Measurements from ENCODE around the gene TESK2. TPM values are rescaled to one million over a fixed set of nuclear protein-coding genes. Genes with fewer than 3 reads are reported as not detected.

Gene TESK2
- polyA plus RNA-seq, 3 donors = 3.9 to 13.1 (median 4.1) TPM

DNA sequence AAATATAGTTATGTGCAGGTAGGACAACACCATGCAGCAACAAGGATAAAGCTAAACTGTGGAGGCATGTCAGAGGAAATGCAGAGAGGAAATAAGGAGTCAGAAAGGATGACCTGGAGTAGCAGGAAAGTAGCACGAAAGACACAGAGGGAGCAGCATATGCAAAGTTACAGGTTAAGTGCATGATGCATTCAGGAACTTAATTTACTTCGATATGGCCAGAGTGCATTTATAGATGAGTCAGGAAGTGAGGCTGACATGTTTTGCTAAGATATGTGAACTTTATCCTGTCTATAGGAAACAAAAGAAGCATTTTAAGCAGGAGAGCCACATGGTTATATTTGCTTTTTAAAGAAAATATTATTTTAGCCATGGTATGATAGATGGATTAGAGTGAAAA is 135.3 kb downstream of the TESK2 start:
- Mint-ChIP-seq H3K27ac (peak overlapping the region in 1 of 7 donors; percentile 31), H3K36me3 (peaks cover 2 to 9% of the 10 kb centered on the region in 2 donors), H3K4me1 (peaks cover 8% of the 10 kb centered on the region), H3K4me3 (no peak overlapping the region), H3K27me3 (ENCODE audit: low read depth in 3 of 3) (no peaks in the 10 kb centered on the region), H3K9me3 (no peaks in the 10 kb centered on the region)
- Histone ChIP-seq H2AFZ (ENCODE audit: insufficient read depth, low read depth, low read length, poor library complexity, severe bottlenecking) (no peak overlapping the region), H3K4me1 (ENCODE audit: control insufficient read depth in 1 of 2, insufficient read depth in 2 of 2, low read length in 2 of 2) (peaks cover 5 to 8% of the 10 kb centered on the region in 2 donors), H3K9ac (ENCODE audit: insufficient read depth, low read length, poor library complexity, severe bottlenecking) (no peak overlapping the region), H3K36me3 (replicated peaks in 1 of 2; ENCODE audit: control insufficient read depth in 1 of 2, insufficient read depth in 2 of 2, low read length in 2 of 2) (peaks cover 0 to 4% of the 10 kb centered on the region in 2 donors), H3K4me2 (replicated peaks; ENCODE audit: extremely low read depth, low read length, poor library complexity, severe bottlenecking) (no peak overlapping the region), H3K4me3 (replicated peaks in 1 of 3; ENCODE audit: low read depth in 2 of 3, low read length in 3 of 3) (no peak overlapping the region), H3K27ac (ENCODE audit: low read depth in 1 of 2, low read length in 2 of 2) (no peak overlapping the region), H3K9me3 (replicated peaks in 1 of 2; ENCODE audit: control insufficient read depth in 1 of 2, insufficient read depth in 1 of 2, low read length in 2 of 2) (no peaks in the 10 kb centered on the region), H3K27me3 (ENCODE audit: control insufficient read depth in 2 of 2, insufficient read depth in 2 of 2, low read length in 2 of 2) (no peaks in the 10 kb centered on the region), H3K79me2 (ENCODE audit: insufficient read depth, low read length) (no peaks in the 10 kb centered on the region), H4K20me1 (ENCODE audit: insufficient read depth, low read length) (no peaks in the 10 kb centered on the region)
- no peak for TF ChIP-seq CTCF (IDR thresholded peaks at IDR 0.05)
- intact Hi-C loops (cut with micrococcal nuclease) = no loop called here
- WGBS (ENCODE audit: insufficient coverage) = 18% methylated on average over 1 of the region's 2 CpGs
- DNase-seq = no peak

DNA sequence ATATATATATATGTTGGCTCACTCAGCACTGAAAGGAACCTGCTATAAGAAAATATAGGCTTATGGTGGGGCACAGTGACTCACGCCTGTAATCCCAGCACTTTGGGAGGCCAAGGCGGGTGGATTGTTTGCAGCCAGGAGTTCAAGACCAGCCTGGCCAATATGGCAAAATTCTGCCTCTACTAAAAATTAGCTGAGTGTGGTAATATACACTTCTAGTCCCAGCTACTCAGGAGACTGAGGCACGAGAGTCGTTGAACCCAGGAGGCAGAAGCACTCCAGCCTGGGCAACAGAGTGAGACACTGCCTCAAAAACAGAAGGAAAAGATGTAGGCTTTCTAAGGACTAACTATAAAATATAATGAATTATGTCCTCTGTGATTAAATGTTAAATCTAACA is 136.1 kb downstream of the TESK2 start:
- H3K4me3 Mint-ChIP-seq = no peak overlapping the region
- Histone ChIP-seq H3K9me3 (replicated peaks in 1 of 2; ENCODE audit: control insufficient read depth in 1 of 2, insufficient read depth in 1 of 2, low read length in 2 of 2) (no peaks in the 10 kb centered on the region), H3K4me3 (replicated peaks in 1 of 3; ENCODE audit: low read depth in 2 of 3, low read length in 3 of 3) (no peak overlapping the region), H3K36me3 (replicated peaks in 1 of 2; ENCODE audit: control insufficient read depth in 1 of 2, insufficient read depth in 2 of 2, low read length in 2 of 2) (peaks cover 0 to 4% of the 10 kb centered on the region in 2 donors), H3K79me2 (ENCODE audit: insufficient read depth, low read length) (no peaks in the 10 kb centered on the region), H2AFZ (ENCODE audit: insufficient read depth, low read depth, low read length, poor library complexity, severe bottlenecking) (no peak overlapping the region), H3K27me3 (ENCODE audit: control insufficient read depth in 2 of 2, insufficient read depth in 2 of 2, low read length in 2 of 2) (no peaks in the 10 kb centered on the region), H3K9ac (ENCODE audit: insufficient read depth, low read length, poor library complexity, severe bottlenecking) (no peak overlapping the region), H3K4me2 (replicated peaks; ENCODE audit: extremely low read depth, low read length, poor library complexity, severe bottlenecking) (no peak overlapping the region), H4K20me1 (ENCODE audit: insufficient read depth, low read length) (no peaks in the 10 kb centered on the region), H3K4me1 (ENCODE audit: control insufficient read depth in 1 of 2, insufficient read depth in 2 of 2, low read length in 2 of 2) (peaks cover under 1 to 3% of the 10 kb centered on the region in 2 donors), H3K27ac (ENCODE audit: low read depth in 1 of 2, low read length in 2 of 2) (no peak overlapping the region)
- H3K36me3 Mint-ChIP-seq = peaks cover 4 to 9% of the 10 kb centered on the region in 2 donors
- intact Hi-C loops (cut with micrococcal nuclease) = no loop called here
- no peaks in the 10 kb centered on the region for H3K27me3 Mint-ChIP-seq (ENCODE audit: low read depth in 3 of 3)
- no peak for DNase-seq
- H3K4me1 Mint-ChIP-seq = peaks cover under 1% of the 10 kb centered on the region
- WGBS (ENCODE audit: insufficient coverage) = no CpG with 5 or more reads among the region's 4 CpGs
- no peaks in the 10 kb centered on the region for H3K9me3 Mint-ChIP-seq
- H3K27ac Mint-ChIP-seq = no peak overlapping the region
- TF ChIP-seq CTCF (IDR thresholded peaks at IDR 0.05) = no peak

All from CD14-positive monocyte (primary cell).